Measurements from ENCODE around the gene ANOS1.

ANOS1 gene

DNA sequence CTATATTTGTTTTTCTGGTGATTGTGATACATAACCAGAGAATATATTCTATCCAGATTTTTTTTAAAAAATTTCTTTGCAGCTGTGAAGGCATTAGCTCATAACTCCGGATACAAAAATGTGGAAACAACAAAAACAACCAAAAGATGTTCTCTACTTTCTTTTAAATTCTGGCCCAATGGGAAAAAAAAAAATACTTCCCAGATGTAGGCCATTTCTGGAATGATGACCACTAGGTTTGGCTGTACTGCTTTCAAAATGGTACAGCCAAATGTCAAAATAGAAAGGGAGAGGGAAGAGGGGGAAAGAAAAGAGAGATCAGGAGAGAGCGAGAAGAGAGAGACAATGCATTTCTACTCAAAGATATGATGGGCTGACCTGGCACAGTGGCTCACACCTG is 14.6 kb downstream of the ANOS1 start:
- no peak for DNase-seq (ENCODE audit: low read depth)

DNA sequence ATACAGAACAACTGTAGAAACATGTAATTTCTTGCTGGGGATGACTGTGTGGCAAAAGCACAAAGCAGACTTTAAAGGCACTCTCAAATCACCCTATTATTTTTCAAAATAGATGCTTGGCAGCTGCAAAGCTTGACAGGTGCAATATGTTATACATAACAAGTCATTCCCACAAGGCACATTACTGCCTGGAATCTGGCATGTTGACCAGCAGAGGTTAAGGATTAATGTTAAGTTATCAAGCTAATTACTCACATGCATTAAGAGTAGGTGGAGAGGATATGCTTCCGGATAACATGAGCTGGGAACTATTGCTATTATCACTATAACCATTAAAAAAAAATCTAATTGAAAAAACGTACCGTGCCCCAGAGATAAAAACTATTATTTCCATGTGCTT is 17.8 kb downstream of the ANOS1 start:
- no peak for DNase-seq (ENCODE audit: low read depth)

GRCh38 chrX:8711401-8711800 is 20.5 kb downstream of the ANOS1 start:
- DNase-seq (ENCODE audit: low read depth), result no peak

GRCh38 chrX:8704184-8704583 is 27.8 kb downstream of the ANOS1 start:
- no peak for DNase-seq (ENCODE audit: low read depth)

DNA sequence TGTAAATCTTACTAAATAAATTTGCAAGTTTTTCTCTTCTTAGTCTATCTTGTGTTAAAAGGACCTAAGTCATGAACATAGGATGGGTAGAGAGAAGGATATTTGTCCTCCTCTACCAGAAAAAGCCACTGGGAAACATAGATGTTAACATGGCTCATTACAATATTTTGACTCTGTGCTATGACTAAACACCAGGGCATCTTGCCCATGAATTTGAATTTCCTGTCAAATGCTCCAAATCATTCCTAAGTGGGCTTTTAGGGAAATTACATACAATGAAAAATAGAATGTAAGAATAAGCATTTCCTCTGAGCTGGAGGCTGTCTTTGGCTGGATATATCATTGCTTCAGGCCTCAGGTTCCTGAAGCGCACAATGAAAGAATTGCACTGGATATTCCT is 39.1 kb downstream of the ANOS1 start:
- no peak for DNase-seq (ENCODE audit: low read depth)

GRCh38 chrX:8689473-8689872 is 42.5 kb downstream of the ANOS1 start:
- no peak for DNase-seq (ENCODE audit: low read depth)

- no peak for DNase-seq (ENCODE audit: low read depth)
Measured at GRCh38 chrX:8688776-8689175, 43.2 kb downstream of the ANOS1 start.

DNA sequence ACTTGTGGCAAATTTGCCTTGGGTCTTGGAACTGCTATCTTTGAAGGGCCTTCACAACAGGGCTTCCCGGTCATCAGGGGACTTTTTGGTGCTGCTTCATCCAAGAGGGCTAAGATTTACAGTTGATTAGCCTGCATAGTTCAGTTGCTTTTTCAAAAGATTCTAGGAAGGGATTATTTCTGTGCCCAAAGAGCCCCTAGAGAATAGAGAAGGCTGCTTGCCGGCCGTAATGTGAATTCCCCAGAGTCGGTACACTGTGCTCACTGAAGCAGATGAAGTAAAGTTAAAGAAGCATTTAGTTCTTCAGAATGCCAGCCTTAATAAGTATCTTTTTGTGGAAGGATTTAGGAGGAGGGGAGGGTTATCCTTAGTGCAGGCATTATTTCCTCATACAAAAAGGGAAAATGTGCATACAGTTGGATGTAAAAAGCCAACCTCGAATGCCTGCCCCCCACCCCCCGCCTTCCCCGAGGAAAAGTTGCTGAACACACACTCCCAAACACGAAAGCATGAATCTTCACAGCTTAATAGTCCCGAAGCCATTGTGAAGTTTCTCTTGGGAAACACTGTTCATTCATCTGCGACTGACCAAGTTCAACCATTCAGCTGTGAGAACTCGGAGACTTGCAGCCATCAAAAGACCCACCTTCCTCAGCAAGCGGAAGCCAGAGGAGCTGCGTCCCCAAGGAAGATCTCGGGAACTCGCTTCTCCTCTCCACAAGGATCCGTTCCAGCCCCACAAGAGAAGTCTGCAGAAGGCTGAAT is 47.6 kb downstream of the ANOS1 start:
- DNase-seq (ENCODE audit: low read depth), result no peak

GRCh38 chrX:8683687-8684086 is 48.2 kb downstream of the ANOS1 start:
- no peak for DNase-seq (ENCODE audit: low read depth)

DNA sequence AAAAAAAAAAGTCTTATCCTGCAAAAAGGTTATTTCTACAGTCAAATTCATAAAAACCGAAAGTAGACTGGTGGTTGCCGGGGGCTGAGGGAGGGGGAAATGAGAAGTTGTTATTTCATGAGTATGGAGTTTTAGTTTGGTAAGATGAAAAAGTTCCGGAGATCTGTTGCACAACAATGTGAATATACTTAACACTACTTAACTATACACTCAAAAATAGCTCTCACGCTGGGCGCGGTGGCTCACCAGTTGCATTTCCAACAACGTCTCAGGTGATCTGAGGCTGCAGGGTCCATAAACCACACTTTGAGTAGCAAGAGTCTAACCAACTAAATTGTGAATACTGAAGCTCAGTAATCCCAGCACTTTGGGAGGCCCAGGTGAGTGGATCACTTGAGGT is 52.4 kb downstream of the ANOS1 start:
- no peak for DNase-seq (ENCODE audit: low read depth)

- DNase-seq (ENCODE audit: low read depth), result no peak
Measured at GRCh38 chrX:8675006-8675630, 56.8 kb downstream of the ANOS1 start.

DNA sequence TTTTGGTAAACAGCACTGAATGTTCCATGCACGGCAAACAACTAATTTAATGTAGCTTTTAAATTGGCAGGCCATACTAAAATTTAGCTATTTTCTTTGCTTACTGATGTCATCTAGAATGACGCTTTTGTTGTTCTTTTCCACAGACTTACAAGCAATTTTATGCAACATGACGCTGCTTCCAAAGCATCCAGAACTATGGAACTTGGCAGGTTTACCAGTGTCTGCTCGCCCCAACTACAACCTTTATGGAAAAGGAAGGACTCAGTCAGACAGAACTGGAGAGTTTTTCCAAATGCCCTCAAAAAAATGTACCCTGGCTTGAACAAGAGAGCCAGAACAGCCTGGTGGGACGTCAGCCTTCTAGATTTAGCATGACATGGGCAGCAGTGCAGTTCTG is 58.7 kb downstream of the ANOS1 start:
- DNase-seq (ENCODE audit: low read depth), result no peak

DNA sequence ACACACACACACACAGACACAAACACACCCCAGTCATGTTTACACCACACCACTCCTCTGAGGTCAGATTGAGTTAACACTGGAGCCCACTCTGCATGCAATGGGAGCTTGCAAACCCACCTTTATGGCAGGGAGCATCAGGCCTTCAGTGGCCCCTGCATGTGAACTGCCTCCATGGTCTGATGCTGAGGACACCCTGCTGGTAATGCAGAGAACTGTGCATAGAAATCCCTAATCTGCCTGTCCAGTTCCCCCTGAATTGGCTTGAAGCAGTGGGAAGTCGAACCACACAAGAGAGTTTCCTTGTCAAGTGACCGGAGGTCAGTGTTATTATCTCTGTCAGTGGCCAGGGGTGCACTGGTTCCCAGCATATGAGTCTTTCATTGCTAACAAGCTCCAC is 59.8 kb downstream of the ANOS1 start:
- DNase-seq (ENCODE audit: low read depth), result no peak

DNA sequence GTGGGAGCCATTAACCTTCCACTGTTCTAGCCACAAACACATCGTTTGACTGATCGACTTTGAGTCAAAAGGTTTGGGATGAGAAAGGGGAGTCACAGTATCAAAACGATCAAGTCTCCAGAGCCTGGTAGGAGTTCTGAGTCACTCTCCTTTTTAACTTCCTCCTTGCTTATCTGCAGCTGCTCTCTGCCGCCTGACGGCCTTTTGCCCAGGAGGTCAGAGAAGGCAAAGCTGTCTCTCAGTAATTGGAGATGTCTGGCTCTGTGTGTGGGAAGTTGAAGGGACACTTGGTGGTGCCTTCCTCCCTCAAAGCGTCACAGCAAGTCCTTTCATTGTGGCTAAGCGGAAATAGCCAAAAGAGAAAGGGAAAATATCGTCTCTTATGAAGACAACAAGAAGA is 63.1 kb downstream of the ANOS1 start:
- no peak for DNase-seq (ENCODE audit: low read depth)

DNA sequence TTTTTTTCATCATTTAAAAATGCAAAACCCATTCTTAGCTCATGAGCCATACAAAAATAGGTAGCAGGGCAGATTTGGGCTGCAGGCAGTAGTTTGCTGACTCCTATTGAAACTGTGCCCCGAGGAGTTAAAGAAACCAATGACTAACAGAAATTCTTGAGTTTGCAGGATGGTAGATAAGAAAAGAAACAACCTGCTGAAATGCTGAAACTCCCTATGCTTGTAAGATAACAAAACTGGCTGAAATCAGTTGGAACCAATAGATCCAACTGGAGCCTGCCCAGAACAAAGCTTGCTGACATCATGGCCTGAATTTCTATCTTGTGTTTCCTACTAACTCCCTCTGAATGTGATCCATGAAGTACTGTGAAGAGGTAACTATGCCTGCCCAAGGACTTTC is 68.6 kb downstream of the ANOS1 start:
- DNase-seq (ENCODE audit: low read depth), result no peak

DNA sequence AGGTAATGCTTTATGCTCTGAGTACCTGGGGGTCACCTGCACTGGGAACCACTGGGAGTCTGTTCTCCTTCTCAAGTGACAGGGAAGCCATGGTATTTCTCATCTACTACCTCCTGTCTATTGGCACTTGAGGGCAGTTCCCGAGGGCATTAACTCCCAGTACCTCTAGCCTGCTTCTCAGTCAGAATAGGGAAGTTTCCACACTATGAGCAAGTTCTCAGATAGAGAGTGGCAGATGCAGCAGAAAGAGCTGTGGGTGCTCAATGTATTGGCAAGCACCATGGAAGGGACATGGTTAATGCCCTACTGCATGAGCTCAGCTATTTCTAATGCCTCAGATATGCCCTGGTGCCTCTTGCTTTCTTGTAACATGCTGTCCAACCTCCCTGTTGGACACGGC is 74.1 kb downstream of the ANOS1 start:
- no peak for DNase-seq (ENCODE audit: low read depth)

DNA sequence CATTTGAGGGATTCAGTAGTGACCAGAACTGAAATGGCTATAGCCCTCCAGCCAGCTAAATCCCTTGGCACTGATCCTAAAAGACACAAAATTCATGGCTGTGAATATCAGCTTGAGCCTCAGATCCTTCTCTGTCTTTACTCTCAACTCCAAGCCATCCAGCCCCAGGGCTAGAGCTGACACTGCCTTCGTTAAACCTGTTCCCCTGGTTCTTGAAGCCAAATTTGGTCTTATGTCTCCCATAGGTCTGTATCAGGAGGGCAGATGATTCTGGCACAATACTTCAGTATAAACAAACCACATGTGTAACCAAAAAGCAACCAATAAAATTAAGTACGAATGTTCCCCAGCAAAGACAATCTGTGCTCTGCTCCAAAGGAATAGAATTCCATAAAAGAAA is 78.0 kb downstream of the ANOS1 start:
- DNase-seq (ENCODE audit: low read depth), result no peak

DNA sequence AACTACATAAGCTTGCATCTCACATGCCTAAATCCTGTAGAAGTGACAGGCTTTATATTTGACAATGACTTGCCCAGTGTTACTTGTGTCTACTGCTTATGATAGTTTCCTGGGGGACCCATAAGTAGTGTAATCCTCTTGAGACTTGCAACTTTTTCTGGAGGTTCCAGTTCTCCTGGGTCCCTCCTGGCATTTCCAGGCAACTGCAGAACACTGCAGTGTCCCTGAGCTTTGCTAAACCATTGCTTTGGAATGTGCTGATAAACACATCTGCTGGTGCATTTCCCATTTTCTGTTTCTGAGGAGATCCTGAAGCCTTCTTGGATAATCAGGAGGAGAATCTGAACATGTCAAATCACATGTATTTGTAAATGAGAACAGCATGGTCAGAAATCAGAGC is 82.0 kb downstream of the ANOS1 start:
- DNase-seq (ENCODE audit: low read depth), result no peak

DNA sequence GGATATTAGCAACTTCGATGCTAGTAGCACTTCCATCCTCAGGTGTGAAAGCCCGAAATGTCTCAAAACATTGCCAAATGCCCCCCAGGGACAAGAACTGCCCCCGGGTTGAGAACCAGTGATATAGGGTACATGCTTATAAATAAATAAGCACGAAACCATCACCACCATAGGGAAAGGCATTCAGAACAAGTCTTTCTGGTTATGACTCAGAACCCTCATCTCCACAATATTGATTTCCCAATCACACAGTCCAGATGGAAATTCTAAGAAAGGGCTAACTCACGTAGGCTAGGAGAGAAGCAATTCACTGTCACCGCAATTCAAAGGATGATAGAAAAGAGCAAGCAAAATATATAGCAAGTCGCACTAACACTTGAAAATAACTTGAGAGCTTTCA is 84.8 kb downstream of the ANOS1 start:
- DNase-seq (ENCODE audit: low read depth), result no peak

DNA sequence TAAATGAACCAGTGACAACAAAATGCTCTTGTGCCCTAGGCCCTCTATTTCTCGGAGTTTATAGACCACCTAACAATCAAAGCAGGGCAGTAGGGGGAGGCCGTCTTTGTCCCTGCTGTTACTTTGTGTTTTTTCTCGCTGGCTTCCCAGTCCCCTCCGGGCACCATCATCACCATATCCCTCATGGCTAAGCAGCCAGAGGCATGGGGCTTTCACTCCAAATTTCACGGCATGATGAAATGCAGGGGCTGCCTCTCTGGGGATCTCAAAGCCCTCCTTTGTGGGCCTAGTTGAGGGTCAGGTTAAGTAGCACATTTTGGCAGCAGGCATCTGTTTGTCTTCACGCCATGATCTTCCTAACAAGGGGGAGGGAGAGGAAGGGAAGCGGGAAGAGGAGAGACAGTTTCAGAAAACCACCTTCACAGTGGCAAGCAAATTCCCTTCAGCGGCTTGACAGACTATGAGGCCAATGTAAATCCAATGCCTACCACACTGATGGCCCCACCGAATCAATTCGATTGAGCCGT is 91.9 kb downstream of the ANOS1 start:
- no peak for DNase-seq (ENCODE audit: low read depth)

GRCh38 chrX:8636497-8636896 is 95.4 kb downstream of the ANOS1 start:
- no peak for DNase-seq (ENCODE audit: low read depth)

DNA sequence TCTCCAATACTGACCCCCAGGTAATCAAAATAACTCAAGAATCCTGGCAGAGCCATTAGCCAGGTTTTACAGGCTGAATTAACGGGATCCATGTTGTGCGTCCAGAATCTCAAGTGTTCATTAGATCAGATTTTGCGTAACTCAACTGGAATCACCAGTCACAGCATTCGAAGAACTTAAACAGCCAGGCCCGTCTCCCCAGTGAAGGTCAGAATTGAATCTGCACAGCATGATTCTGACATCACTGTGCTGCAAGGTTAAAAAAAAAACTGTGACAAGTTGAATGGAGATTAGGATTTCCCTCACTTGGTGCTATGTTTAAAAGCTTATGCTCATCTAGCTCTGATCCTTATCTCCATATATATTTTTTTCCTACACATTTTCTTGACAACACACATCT is 96.1 kb downstream of the ANOS1 start:
- no peak for DNase-seq (ENCODE audit: low read depth)

DNA sequence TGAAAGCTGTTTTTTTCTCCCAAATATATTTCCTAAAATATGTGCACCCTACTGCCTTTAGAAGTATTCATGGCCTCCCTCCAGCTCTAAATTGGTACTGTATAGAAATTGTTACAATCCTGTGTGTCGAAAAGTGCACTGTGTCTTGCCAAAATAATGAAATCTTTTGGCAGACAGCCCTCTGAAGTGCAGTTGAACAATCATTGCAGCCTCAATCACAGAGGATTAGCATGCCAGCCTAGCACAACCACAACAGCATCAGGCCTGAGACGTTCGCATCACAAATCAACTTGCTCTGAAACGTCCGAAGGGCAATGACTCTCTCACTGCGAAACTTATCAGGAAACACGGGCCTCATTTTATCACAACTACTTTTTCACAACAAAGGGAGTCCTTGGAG is 99.0 kb downstream of the ANOS1 start:
- no peak for DNase-seq (ENCODE audit: low read depth)

GRCh38 chrX:8629871-8630270 is 102.1 kb downstream of the ANOS1 start:
- no peak for DNase-seq (ENCODE audit: low read depth)

Measured in stimulated activated CD4-positive, alpha-beta T cell treated with anti-CD3 and anti-CD28 coated beads, Interleukin-2, amount 100 ng/mL, for 4 hours (primary cell).